Astrocyte (in vitro differentiated cells and primary cell): ENCODE results near the gene MAGI1. TPM values are rescaled to one million over a fixed set of nuclear protein-coding genes. Genes with fewer than 3 reads are reported as not detected.

ENCODE experiments used
- DNase-seq: peaks from one replicate; pipeline ENCODE4 v3.0.0-alpha.2; 2010; ENCODE audit warnings: low read depth
- FAIRE-seq: peaks from 2 replicates; lab custom pipeline; 2011; peaks lifted over from hg19 to GRCh38; lab: Jason Lieb, UNC
- H2AFZ ChIP-seq: 2 replicates; pipeline ENCODE4 v1.6.0; 2012; ENCODE audit warnings: low read depth, low read length, inconsistent platforms
- H3K27ac ChIP-seq: 2 replicates; pipeline ENCODE4 v1.5.1; 2011; ENCODE audit warnings: low read depth, low read length, inconsistent platforms
- H3K27me3 ChIP-seq: 2 replicates; pipeline ENCODE4 v1.6.0; 2011; ENCODE audit warnings: low read length, inconsistent platforms; ENCODE audit not compliant: insufficient read depth
- H3K36me3 ChIP-seq: 2 replicates; pipeline ENCODE4 v1.5.1; 2011; ENCODE audit warnings: low read length, inconsistent platforms; ENCODE audit not compliant: insufficient read depth
- H3K4me1 ChIP-seq: 2 replicates; pipeline ENCODE4 v1.5.1; 2011; ENCODE audit warnings: low read length, inconsistent platforms; ENCODE audit not compliant: insufficient read depth
- H3K4me2 ChIP-seq: 2 replicates; pipeline ENCODE4 v1.6.0; 2012; ENCODE audit warnings: low read length, inconsistent platforms
- H3K4me3 ChIP-seq: 2 replicates; pipeline ENCODE4 v1.5.1; 2011; ENCODE audit warnings: low read depth, mild to moderate bottlenecking, low read length, inconsistent platforms; ENCODE audit not compliant: insufficient read depth
- H3K79me2 ChIP-seq: 2 replicates; pipeline ENCODE4 v1.6.0; 2012; ENCODE audit warnings: mild to moderate bottlenecking, low read length, inconsistent platforms; ENCODE audit not compliant: insufficient read depth
- H3K9ac ChIP-seq: 2 replicates; pipeline ENCODE4 v1.6.0; 2012; ENCODE audit warnings: mild to moderate bottlenecking, low read length, inconsistent platforms
- H3K9me3 ChIP-seq: 2 replicates; pipeline ENCODE4 v1.5.1; 2012; ENCODE audit warnings: low read depth, mild to moderate bottlenecking, low read length, inconsistent platforms; ENCODE audit not compliant: insufficient read depth
- H4K20me1 ChIP-seq: 2 replicates; pipeline ENCODE4 v1.6.0; 2012; ENCODE audit warnings: low read length, inconsistent platforms; ENCODE audit not compliant: insufficient read depth
- H3K27ac Mint-ChIP-seq: one replicate; pipeline ENCODE4 v1.8.0; 2021; ENCODE audit warnings: mild to moderate bottlenecking, mixed read lengths; ENCODE audit not compliant: unreplicated experiment
- H3K27me3 Mint-ChIP-seq: one replicate; pipeline ENCODE4 v1.8.0; 2021; ENCODE audit warnings: low read depth, mixed read lengths; ENCODE audit not compliant: unreplicated experiment
- H3K36me3 Mint-ChIP-seq: one replicate; pipeline ENCODE4 v1.8.0; 2021; ENCODE audit warnings: low read depth, mixed read lengths; ENCODE audit not compliant: unreplicated experiment
- H3K4me1 Mint-ChIP-seq: one replicate; pipeline ENCODE4 v1.8.0; 2021; ENCODE audit warnings: low read depth, mixed read lengths; ENCODE audit not compliant: unreplicated experiment
- H3K4me3 Mint-ChIP-seq: one replicate; pipeline ENCODE4 v1.8.0; 2021; ENCODE audit warnings: mild to moderate bottlenecking, moderate library complexity, mixed read lengths; ENCODE audit not compliant: unreplicated experiment
- H3K9me3 Mint-ChIP-seq: one replicate; pipeline ENCODE4 v1.8.0; 2021; ENCODE audit warnings: mild to moderate bottlenecking, mixed read lengths; ENCODE audit not compliant: unreplicated experiment
- CTCF ChIP-seq: IDR thresholded peaks from 2 replicates; pipeline ENCODE4 v1.5.1; 2011; ENCODE audit warnings: low read depth, mild to moderate bottlenecking, inconsistent platforms, low read length, moderate library complexity; ENCODE audit not compliant: insufficient read depth
- EZH2 ChIP-seq: IDR thresholded peaks from 2 replicates; pipeline ENCODE4 v1.6.1; 2012; ENCODE audit warnings: mild to moderate bottlenecking, low read length, inconsistent platforms; ENCODE audit not compliant: insufficient read depth
- total RNA-seq: library from RNA; stranded (reverse); gene quantifications from 2 replicates; pipeline ENCODE4 v1.2.1, GENCODE V29; 2021

The MAGI1 gene
- total RNA-seq, 1 donor from 2014 or later, result 31.8 TPM

GRCh38 chr3:65538101-65538500 lies 500.6 kb downstream of the MAGI1 start:
- peaks cover 3% of the 10 kb centered on the region for H3K36me3 Mint-ChIP-seq
- no peak overlapping the region for H3K4me3 Mint-ChIP-seq
- FAIRE-seq, result no peak
- no peaks in the 10 kb centered on the region for H3K27me3 ChIP-seq
- H3K9me3 ChIP-seq, result no peaks in the 10 kb centered on the region
- H3K27me3 Mint-ChIP-seq, result no peaks in the 10 kb centered on the region
- H3K4me1 Mint-ChIP-seq, result peaks cover 3% of the 10 kb centered on the region
- no peaks in the 10 kb centered on the region for H3K4me1 ChIP-seq
- no peak overlapping the region for H3K4me2 ChIP-seq
- TF ChIP-seq CTCF (no peak), EZH2 (no peak)
- H3K79me2 ChIP-seq, result peaks cover 22% of the 10 kb centered on the region
- no peak overlapping the region for H3K27ac ChIP-seq
- H3K36me3 ChIP-seq, result no peaks in the 10 kb centered on the region
- H2AFZ ChIP-seq, result no peak overlapping the region
- DNase-seq, result no peak
- H3K4me3 ChIP-seq, result no peak overlapping the region
- H4K20me1 ChIP-seq, result peaks cover 43% of the 10 kb centered on the region
- no peak overlapping the region for H3K27ac Mint-ChIP-seq
- no peaks in the 10 kb centered on the region for H3K9me3 Mint-ChIP-seq
- H3K9ac ChIP-seq, result no peak overlapping the region

GRCh38 chr3:65537109-65537508 lies 501.6 kb downstream of the MAGI1 start:
- H3K4me3 Mint-ChIP-seq, result no peak overlapping the region
- TF ChIP-seq CTCF (no peak), EZH2 (no peak)
- DNase-seq (no peak), FAIRE-seq (no peak)
- no peaks in the 10 kb centered on the region for H3K27me3 Mint-ChIP-seq
- no peak overlapping the region for H3K27ac ChIP-seq
- no peak overlapping the region for H3K27ac Mint-ChIP-seq
- H3K9ac ChIP-seq, result no peak overlapping the region
- H3K9me3 Mint-ChIP-seq, result no peaks in the 10 kb centered on the region
- no peak overlapping the region for H3K4me3 ChIP-seq
- no peaks in the 10 kb centered on the region for H3K4me1 ChIP-seq
- H3K27me3 ChIP-seq, result no peaks in the 10 kb centered on the region
- H4K20me1 ChIP-seq, result peaks cover 53% of the 10 kb centered on the region
- peaks cover 3% of the 10 kb centered on the region for H3K4me1 Mint-ChIP-seq
- H3K4me2 ChIP-seq, result no peak overlapping the region
- H3K79me2 ChIP-seq, result peaks cover 22% of the 10 kb centered on the region
- no peaks in the 10 kb centered on the region for H3K36me3 ChIP-seq
- H3K36me3 Mint-ChIP-seq, result peaks cover 1% of the 10 kb centered on the region
- H3K9me3 ChIP-seq, result no peaks in the 10 kb centered on the region
- H2AFZ ChIP-seq, result no peak overlapping the region

- H3K9me3 ChIP-seq, result no peaks in the 10 kb centered on the region
- H3K36me3 ChIP-seq, result no peaks in the 10 kb centered on the region
- Mint-ChIP-seq H3K4me3 (no peak overlapping the region), H3K9me3 (no peaks in the 10 kb centered on the region), H3K27ac (no peak overlapping the region), H3K4me1 (peaks cover 10% of the 10 kb centered on the region), H3K36me3 (peaks cover 1% of the 10 kb centered on the region), H3K27me3 (no peaks in the 10 kb centered on the region)
- no peaks in the 10 kb centered on the region for H3K4me1 ChIP-seq
- H3K4me3 ChIP-seq, result no peak overlapping the region
- H2AFZ ChIP-seq, result no peak overlapping the region
- FAIRE-seq, result peak; percentile 29
- no peaks in the 10 kb centered on the region for H3K27me3 ChIP-seq
- H3K4me2 ChIP-seq, result no peak overlapping the region
- H3K27ac ChIP-seq, result no peak overlapping the region
- peaks cover 22% of the 10 kb centered on the region for H3K79me2 ChIP-seq
- no peak for DNase-seq
- TF ChIP-seq EZH2 (no peak), CTCF (no peak)
- peaks cover 58% of the 10 kb centered on the region for H4K20me1 ChIP-seq
- no peak overlapping the region for H3K9ac ChIP-seq
Observed at GRCh38 chr3:65535260-65535659, 503.5 kb downstream of the MAGI1 start.
